DMS53 (cell line): ENCODE data around the gene IGFBP7.

Source experiments
- DNase-seq: peaks from one replicate; lab custom pipeline; 2025; lab: John Stamatoyannopoulos, UW

Gene IGFBP7

GRCh38 chr4:57095245-57095644, 14.9 kb downstream of the IGFBP7 start:
- DNase-seq: no peak

- no peak for DNase-seq
These were observed 15.4 kb downstream of the IGFBP7 start for GRCh38 chr4:57094832-57095223.

GRCh38 chr4:57093845-57094831, 16.0 kb downstream of the IGFBP7 start:
- DNase-seq: no peak

GRCh38 chr4:57091657-57092162, 18.5 kb downstream of the IGFBP7 start:
- DNase-seq: no peak

GRCh38 chr4:57090079-57090478, 20.1 kb downstream of the IGFBP7 start:
- DNase-seq: no peak

- DNase-seq: no peak
These were observed 20.6 kb downstream of the IGFBP7 start for GRCh38 chr4:57089549-57089948.

GRCh38 chr4:57086031-57086723, 24.0 kb downstream of the IGFBP7 start:
- no peak for DNase-seq

- no peak for DNase-seq
These were observed 24.9 kb downstream of the IGFBP7 start for GRCh38 chr4:57085278-57085677.

- DNase-seq: no peak
These were observed 25.8 kb downstream of the IGFBP7 start for GRCh38 chr4:57084360-57084759.

GRCh38 chr4:57083090-57083489, 27.1 kb downstream of the IGFBP7 start:
- DNase-seq: no peak

GRCh38 chr4:57081651-57082621, 28.2 kb downstream of the IGFBP7 start:
- DNase-seq: no peak

GRCh38 chr4:57080781-57081650, 29.2 kb downstream of the IGFBP7 start:
- DNase-seq: no peak

GRCh38 chr4:57078685-57079521, 31.3 kb downstream of the IGFBP7 start:
- DNase-seq: no peak

GRCh38 chr4:57077550-57078343, 32.4 kb downstream of the IGFBP7 start:
- DNase-seq: no peak

- no peak for DNase-seq
These were observed 33.5 kb downstream of the IGFBP7 start for GRCh38 chr4:57076646-57077045.

- DNase-seq: no peak
These were observed 34.8 kb downstream of the IGFBP7 start for GRCh38 chr4:57075367-57075766.

- DNase-seq: no peak
These were observed 35.4 kb downstream of the IGFBP7 start for GRCh38 chr4:57074744-57075143.

GRCh38 chr4:57073559-57073958, 36.6 kb downstream of the IGFBP7 start:
- no peak for DNase-seq

- DNase-seq: no peak
These were observed 38.9 kb downstream of the IGFBP7 start for GRCh38 chr4:57071326-57071725.
